Measurements from ENCODE around the gene PHAF1. TPM values are rescaled to one million over a fixed set of nuclear protein-coding genes. Genes with fewer than 3 reads are reported as not detected.

PHAF1 gene
- total RNA-seq, result 14.0 to 18.2 TPM (median 14.9 TPM) in 3 replicates
- long read RNA-seq, transcript C16orf70-208 (17 exons, 1,353 nt), result major isoform, 9 of 32 reads
- long read RNA-seq, partial matches to known transcripts, result 0 of 32 reads
- long read RNA-seq, other reads (novel, unspliced or antisense), result 20 of 32 reads

- H3K4me3 Mint-ChIP-seq (ENCODE audit: unreplicated experiment), result peak within 1 kb of the TSS; percentile 97
- H3K4me1 Mint-ChIP-seq (ENCODE audit: low read depth), result peaks cover 28% of the 10 kb centered on the region
- H3K36me3 Mint-ChIP-seq (ENCODE audit: low read depth), result peaks cover 2% of the 10 kb centered on the region
- no peaks in the 10 kb centered on the region for H3K27me3 Mint-ChIP-seq (ENCODE audit: low read depth)
- H3K9me3 Mint-ChIP-seq (ENCODE audit: low read depth), result no peaks in the 10 kb centered on the region
- peak; percentile 5 for TF ChIP-seq CTCF (IDR thresholded peaks at IDR 0.05)
- DNase-seq (ENCODE audit: low spot score), result peak; percentile 97
- H3K27ac Mint-ChIP-seq (ENCODE audit: unreplicated experiment), result peak within 1 kb of the TSS; percentile 95
Measured at GRCh38 chr16:67109407-67110135, at the start of gene PHAF1. Gene PHAF1, plus strand, starts transcription at chr16:67109941. Its CDS starts 235 bp downstream, at chr16:67110176.

- H3K27me3 Mint-ChIP-seq (ENCODE audit: low read depth), result no peaks in the 10 kb centered on the region
- H3K4me3 Mint-ChIP-seq (ENCODE audit: unreplicated experiment), result no peak overlapping the region
- peaks cover 4% of the 10 kb centered on the region for H3K4me1 Mint-ChIP-seq (ENCODE audit: low read depth)
- H3K27ac Mint-ChIP-seq (ENCODE audit: unreplicated experiment), result no peak overlapping the region
- peaks cover 4% of the 10 kb centered on the region for H3K36me3 Mint-ChIP-seq (ENCODE audit: low read depth)
- no peak for DNase-seq (ENCODE audit: low spot score)
- TF ChIP-seq CTCF (IDR thresholded peaks at IDR 0.05), result no peak
- H3K9me3 Mint-ChIP-seq (ENCODE audit: low read depth), result no peaks in the 10 kb centered on the region
Measured at GRCh38 chr16:67063008-67063407, 46.7 kb upstream of the PHAF1 start.

- no peaks in the 10 kb centered on the region for H3K9me3 Mint-ChIP-seq (ENCODE audit: low read depth)
- TF ChIP-seq CTCF (IDR thresholded peaks at IDR 0.05), result no peak
- H3K27me3 Mint-ChIP-seq (ENCODE audit: low read depth), result no peaks in the 10 kb centered on the region
- no peak for DNase-seq (ENCODE audit: low spot score)
- H3K36me3 Mint-ChIP-seq (ENCODE audit: low read depth), result peaks cover 15% of the 10 kb centered on the region
- H3K27ac Mint-ChIP-seq (ENCODE audit: unreplicated experiment), result no peak overlapping the region
- H3K4me3 Mint-ChIP-seq (ENCODE audit: unreplicated experiment), result no peak overlapping the region
- H3K4me1 Mint-ChIP-seq (ENCODE audit: low read depth), result no peaks in the 10 kb centered on the region
Measured at GRCh38 chr16:67068212-67068753, 41.5 kb upstream of the PHAF1 start.

GRCh38 chr16:67071476-67072048, 38.2 kb upstream of the PHAF1 start:
- no peaks in the 10 kb centered on the region for H3K9me3 Mint-ChIP-seq (ENCODE audit: low read depth)
- no peaks in the 10 kb centered on the region for H3K27me3 Mint-ChIP-seq (ENCODE audit: low read depth)
- no peak for DNase-seq (ENCODE audit: low spot score)
- TF ChIP-seq CTCF (IDR thresholded peaks at IDR 0.05), result no peak
- H3K36me3 Mint-ChIP-seq (ENCODE audit: low read depth), result peaks cover 18% of the 10 kb centered on the region
- no peak overlapping the region for H3K4me3 Mint-ChIP-seq (ENCODE audit: unreplicated experiment)
- H3K4me1 Mint-ChIP-seq (ENCODE audit: low read depth), result no peaks in the 10 kb centered on the region
- H3K27ac Mint-ChIP-seq (ENCODE audit: unreplicated experiment), result no peak overlapping the region

GRCh38 chr16:67075331-67075730, 34.4 kb upstream of the PHAF1 start:
- no peak overlapping the region for H3K4me3 Mint-ChIP-seq (ENCODE audit: unreplicated experiment)
- no peaks in the 10 kb centered on the region for H3K9me3 Mint-ChIP-seq (ENCODE audit: low read depth)
- H3K27ac Mint-ChIP-seq (ENCODE audit: unreplicated experiment), result no peak overlapping the region
- no peak for DNase-seq (ENCODE audit: low spot score)
- no peak for TF ChIP-seq CTCF (IDR thresholded peaks at IDR 0.05)
- H3K36me3 Mint-ChIP-seq (ENCODE audit: low read depth), result peaks cover 4% of the 10 kb centered on the region
- no peaks in the 10 kb centered on the region for H3K4me1 Mint-ChIP-seq (ENCODE audit: low read depth)
- H3K27me3 Mint-ChIP-seq (ENCODE audit: low read depth), result no peaks in the 10 kb centered on the region

All from chondrocyte (in vitro differentiated cells).